ENCODE results near the gene CACHD1.

DNA sequence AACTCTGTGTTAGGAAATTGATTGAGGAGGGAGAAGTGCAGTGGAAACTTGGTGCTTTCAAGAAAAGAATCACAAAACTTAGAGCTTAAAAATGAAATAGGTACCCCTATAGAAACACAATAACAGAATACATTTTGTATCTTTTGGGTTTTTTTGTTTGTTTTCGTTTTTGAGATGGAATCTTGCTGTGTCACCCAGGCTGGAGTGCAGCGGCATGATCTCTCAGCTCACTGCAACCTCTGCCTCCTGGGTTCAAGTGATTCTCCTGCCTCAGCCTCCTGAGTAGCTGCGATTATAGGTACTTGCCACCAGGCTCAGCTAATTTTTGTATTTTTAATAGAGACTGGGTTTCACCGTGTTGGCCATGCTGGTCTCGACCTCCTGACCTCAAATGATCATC lies 223.5 kb downstream of the CACHD1 start:
- TF ChIP-seq, protein P1, sequence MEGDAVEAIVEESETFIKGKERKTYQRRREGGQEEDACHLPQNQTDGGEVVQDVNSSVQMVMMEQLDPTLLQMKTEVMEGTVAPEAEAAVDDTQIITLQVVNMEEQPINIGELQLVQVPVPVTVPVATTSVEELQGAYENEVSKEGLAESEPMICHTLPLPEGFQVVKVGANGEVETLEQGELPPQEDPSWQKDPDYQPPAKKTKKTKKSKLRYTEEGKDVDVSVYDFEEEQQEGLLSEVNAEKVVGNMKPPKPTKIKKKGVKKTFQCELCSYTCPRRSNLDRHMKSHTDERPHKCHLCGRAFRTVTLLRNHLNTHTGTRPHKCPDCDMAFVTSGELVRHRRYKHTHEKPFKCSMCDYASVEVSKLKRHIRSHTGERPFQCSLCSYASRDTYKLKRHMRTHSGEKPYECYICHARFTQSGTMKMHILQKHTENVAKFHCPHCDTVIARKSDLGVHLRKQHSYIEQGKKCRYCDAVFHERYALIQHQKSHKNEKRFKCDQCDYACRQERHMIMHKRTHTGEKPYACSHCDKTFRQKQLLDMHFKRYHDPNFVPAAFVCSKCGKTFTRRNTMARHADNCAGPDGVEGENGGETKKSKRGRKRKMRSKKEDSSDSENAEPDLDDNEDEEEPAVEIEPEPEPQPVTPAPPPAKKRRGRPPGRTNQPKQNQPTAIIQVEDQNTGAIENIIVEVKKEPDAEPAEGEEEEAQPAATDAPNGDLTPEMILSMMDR (IDR thresholded peaks at IDR 0.05) = no peak
- no peak for TF ChIP-seq RAD21 (IDR thresholded peaks at IDR 0.05; ENCODE audit: low read length)
- no peak for TF ChIP-seq TCF12 (IDR thresholded peaks at IDR 0.05)
- no peak for TF ChIP-seq TAF1 (IDR thresholded peaks at IDR 0.05; ENCODE audit: borderline replicate concordance, low read depth, low read length)
- no peak for TF ChIP-seq MAX (IDR thresholded peaks at IDR 0.05; ENCODE audit: low read depth)
- TF ChIP-seq USF1 (IDR thresholded peaks at IDR 0.05; ENCODE audit: borderline replicate concordance, low read depth) = no peak
- TF ChIP-seq CHD2 (IDR thresholded peaks at IDR 0.05; ENCODE audit: low read length, partially characterized antibody) = no peak
